Activated CD8-positive, alpha-beta T cell treated with anti-CD3 and anti-CD28 coated beads for 36 hours (primary cell): ENCODE data around the gene UNC45A. TPM values are rescaled to one million over a fixed set of nuclear protein-coding genes. Genes with fewer than 3 reads are reported as not detected.

ENCODE experiments used
- ATAC-seq: fragments of 200-7000 bp; cut with Tn5 transposase; one replicate; pipeline ENCODE4 v1.10.0; 2021; ENCODE audit warnings: mild to moderate bottlenecking, moderate library complexity
- CTCF ChIA-PET: fragments of 350-600 bp; sonication (Branson Sonifier 250); formaldehyde crosslinking; loops from one replicate; lab custom pipeline; 2021; ENCODE audit warnings: antibody characterized with exemption; lab: Charles Lee
- POLR2A ChIA-PET: fragments of 350-600 bp; sonication (Branson Sonifier 250); formaldehyde crosslinking; loops from one replicate; lab custom pipeline; 2021; ENCODE audit warnings: antibody characterized with exemption; lab: Charles Lee
- DNase-seq: peaks from one replicate; pipeline ENCODE4 v3.0.0-alpha.2; 2020
- H3K27ac Mint-ChIP-seq: one replicate; pipeline ENCODE4 v1.8.0; 2021; ENCODE audit warnings: mild to moderate bottlenecking, mixed read lengths
- H3K27me3 Mint-ChIP-seq: one replicate; pipeline ENCODE4 v1.8.0; 2021; ENCODE audit warnings: mixed read lengths
- H3K36me3 Mint-ChIP-seq: one replicate; pipeline ENCODE4 v1.8.0; 2021; ENCODE audit warnings: low read depth, mixed read lengths
- H3K4me1 Mint-ChIP-seq: one replicate; pipeline ENCODE4 v1.8.0; 2021; ENCODE audit warnings: low read depth, mixed read lengths
- H3K4me3 Mint-ChIP-seq: one replicate; pipeline ENCODE4 v1.8.0; 2021; ENCODE audit warnings: mild to moderate bottlenecking, moderate library complexity, mixed read lengths
- H3K9me3 Mint-ChIP-seq: one replicate; pipeline ENCODE4 v1.8.0; 2021; ENCODE audit warnings: mixed read lengths
- CTCF ChIP-seq: fragments of 200-600 bp; IDR thresholded peaks from one replicate; pipeline ENCODE4 v1.8.0; 2022; ENCODE audit warnings: antibody characterized with exemption, mild to moderate bottlenecking
- intact Hi-C: fragments of 100-400 bp; cut with micrococcal nuclease; formaldehyde crosslinking; loops from one replicate; pipeline ENCODE4 v1.10.0; 2022
- total RNA-seq, 2 experiments: library from RNA; stranded (reverse); gene quantifications; one replicate each; pipeline ENCODE4 v1.2.3, GENCODE V29; 2021

Gene UNC45A
- total RNA-seq, 2 experiments from 2014 or later = 65.0 to 66.8 TPM

GRCh38 chr15:91001209-91001608 lies 66.1 kb downstream of the UNC45A start:
- TF ChIP-seq CTCF = no peak
- Mint-ChIP-seq H3K4me3 (no peak overlapping the region), H3K27me3 (no peaks in the 10 kb centered on the region), H3K27ac (no peak overlapping the region), H3K9me3 (no peaks in the 10 kb centered on the region), H3K4me1 (peaks cover 1% of the 10 kb centered on the region), H3K36me3 (peaks cover 30% of the 10 kb centered on the region)
- no peak for DNase-seq
- intact Hi-C loops = no loop called here
- ChIA-PET POLR2A (interaction anchor here (1.2 kb wide), 1 partner anchor 14 kb away, joined by 3 read pairs; no protein-coding TSS in a partner anchor), CTCF (interaction anchor here (1.1 to 1.3 kb wide), 2 partner anchors 44 to 54 kb away, joined by 3 to 4 read pairs; no protein-coding TSS in a partner anchor)
- ATAC-seq = no peak

Other genes with a start within 250 kb of the UNC45A start
- gene BLM, start 217.9 kb upstream of the UNC45A start, total RNA-seq = 10 to 100 TPM; 45.2 to 53.6 TPM
- 100 to 1,000 TPM; 111 to 117 TPM for gene FURIN, start 66.7 kb upstream of the UNC45A start, total RNA-seq
- 1 to 10 TPM; 4.1 to 4.6 TPM for gene FES, start 50.8 kb upstream of the UNC45A start, total RNA-seq
- 10 to 100 TPM; 85.0 to 87.7 TPM for gene MAN2A2, start 32.0 kb upstream of the UNC45A start, total RNA-seq
- gene HDDC3, start 2.7 kb upstream of the UNC45A start, total RNA-seq = 10 to 100 TPM; 34.2 to 35.6 TPM
- 10 to 100 TPM; 30.0 to 30.9 TPM for gene RCCD1, start 19.6 kb downstream of the UNC45A start, total RNA-seq
- gene PRC1, start 59.2 kb downstream of the UNC45A start, total RNA-seq = 10 to 100 TPM; 83.1 to 96.9 TPM
- gene VPS33B, start 87.3 kb downstream of the UNC45A start, total RNA-seq = 10 to 100 TPM; 22.2 to 22.9 TPM
- gene SV2B, start 165.0 kb downstream of the UNC45A start, total RNA-seq = not detected